NCI-H2107 (cell line): ENCODE measurements around the gene CALM1.

Experiments
- DNase-seq: peaks from one replicate; lab custom pipeline; 2025; lab: John Stamatoyannopoulos, UW

The CALM1 gene

DNA sequence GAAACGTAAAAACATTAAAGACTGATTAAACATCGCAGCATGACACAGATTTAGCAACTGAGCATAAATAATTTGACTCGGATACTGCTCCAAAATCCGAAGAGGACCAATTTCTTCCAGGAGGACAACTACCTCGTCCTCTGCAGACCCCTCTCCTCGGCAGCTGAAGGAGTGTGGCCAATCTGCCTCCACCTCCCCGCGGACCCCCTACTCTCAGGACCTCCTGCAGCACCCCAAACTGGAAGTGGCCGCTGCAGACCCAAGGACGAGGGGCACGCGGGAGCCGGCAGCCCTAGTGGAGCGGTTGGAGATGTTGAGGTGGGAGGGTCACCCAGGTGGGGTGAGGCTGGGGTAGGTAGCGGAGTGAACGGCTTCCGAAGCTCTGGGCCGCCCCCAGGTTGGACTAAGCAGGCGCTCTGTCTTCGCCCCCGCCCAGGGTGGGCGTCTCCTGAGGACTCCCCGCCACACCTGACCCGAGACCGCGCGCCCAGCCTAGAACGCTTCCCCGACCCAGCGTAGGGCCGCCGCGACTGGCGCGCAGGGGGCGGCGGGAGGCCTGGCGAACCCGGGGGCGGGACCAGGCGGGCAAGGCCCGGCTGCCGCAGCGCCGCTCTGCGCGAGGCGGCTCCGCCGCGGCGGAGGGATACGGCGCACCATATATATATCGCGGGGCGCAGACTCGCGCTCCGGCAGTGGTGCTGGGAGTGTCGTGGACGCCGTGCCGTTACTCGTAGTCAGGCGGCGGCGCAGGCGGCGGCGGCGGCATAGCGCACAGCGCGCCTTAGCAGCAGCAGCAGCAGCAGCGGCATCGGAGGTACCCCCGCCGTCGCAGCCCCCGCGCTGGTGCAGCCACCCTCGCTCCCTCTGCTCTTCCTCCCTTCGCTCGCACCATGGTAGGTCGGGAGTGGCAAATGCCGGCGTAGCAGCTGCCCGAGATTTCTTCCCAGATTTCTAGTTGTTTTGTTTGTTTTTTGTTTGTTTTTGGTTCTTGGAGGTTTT lies at the start of gene CALM1:
Gene CALM1, plus strand, starts transcription at position 689 of the 999 bp plus-strand sequence. Its CDS starts 202 bp downstream, at position 891.
- peak; percentile 95 for DNase-seq

DNA sequence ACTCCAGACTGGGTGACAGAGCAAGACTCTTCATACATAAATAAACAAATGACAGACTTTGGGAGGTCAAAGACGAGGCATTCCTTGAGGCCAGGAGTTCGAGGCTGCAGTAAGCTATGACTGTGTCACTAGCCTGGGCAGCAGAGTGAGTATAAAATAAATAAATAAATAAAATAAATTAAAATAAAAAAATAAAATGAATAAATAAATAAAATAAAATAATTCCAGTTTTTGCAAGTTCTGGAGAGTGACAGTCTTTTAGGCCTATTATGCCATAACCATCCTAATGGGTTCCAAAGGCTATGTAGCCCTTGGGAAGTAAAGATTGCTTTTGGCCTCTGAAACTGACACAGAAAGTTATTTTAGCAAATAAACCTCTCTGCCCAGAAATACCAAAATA lies 48.6 kb upstream of the CALM1 start:
- DNase-seq: no peak

DNA sequence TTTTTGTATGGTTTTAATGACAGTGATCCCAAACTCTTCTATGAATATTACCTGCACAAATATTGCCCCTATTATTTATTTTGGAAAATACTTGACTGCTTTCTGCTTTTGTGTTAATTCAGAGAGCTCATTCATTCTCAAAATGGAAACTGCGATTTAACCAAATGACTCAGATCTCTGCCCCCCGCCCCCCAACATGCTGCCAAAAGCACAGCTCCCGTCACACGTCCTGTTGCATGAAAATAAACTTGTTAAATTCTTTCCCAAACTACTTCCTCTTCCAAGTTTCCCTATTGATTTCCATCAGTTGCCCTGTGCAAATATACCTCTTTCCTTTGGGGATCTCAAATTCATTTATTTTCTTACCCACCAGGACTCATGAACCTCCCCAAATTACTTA lies 47.1 kb upstream of the CALM1 start:
- no peak for DNase-seq

- no peak for DNase-seq
These were observed 42.1 kb upstream of the CALM1 start for GRCh38 chr14:90354551-90355298.

GRCh38 chr14:90355540-90356518 lies 41.0 kb upstream of the CALM1 start:
- no peak for DNase-seq

- DNase-seq: no peak
These were observed 39.9 kb upstream of the CALM1 start for GRCh38 chr14:90356925-90357324.

DNA sequence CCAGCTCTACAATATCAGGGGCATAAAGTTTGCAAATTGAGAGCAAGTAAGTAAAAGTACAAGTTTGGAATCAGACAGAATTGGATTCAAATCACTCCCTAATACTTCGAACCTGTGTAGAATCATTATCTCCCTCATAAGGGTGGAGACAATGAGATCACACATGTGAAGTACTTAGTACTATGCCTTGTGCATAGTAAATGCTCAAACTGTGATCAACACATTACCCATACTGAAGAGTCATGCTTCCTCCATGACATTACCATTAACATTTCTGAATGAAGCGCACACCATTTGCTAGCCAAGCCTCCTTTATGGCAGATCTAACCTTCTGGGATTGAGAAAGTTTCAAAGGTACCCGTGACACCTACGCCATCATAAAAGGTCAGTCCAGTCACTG lies 38.5 kb upstream of the CALM1 start:
- no peak for DNase-seq

DNA sequence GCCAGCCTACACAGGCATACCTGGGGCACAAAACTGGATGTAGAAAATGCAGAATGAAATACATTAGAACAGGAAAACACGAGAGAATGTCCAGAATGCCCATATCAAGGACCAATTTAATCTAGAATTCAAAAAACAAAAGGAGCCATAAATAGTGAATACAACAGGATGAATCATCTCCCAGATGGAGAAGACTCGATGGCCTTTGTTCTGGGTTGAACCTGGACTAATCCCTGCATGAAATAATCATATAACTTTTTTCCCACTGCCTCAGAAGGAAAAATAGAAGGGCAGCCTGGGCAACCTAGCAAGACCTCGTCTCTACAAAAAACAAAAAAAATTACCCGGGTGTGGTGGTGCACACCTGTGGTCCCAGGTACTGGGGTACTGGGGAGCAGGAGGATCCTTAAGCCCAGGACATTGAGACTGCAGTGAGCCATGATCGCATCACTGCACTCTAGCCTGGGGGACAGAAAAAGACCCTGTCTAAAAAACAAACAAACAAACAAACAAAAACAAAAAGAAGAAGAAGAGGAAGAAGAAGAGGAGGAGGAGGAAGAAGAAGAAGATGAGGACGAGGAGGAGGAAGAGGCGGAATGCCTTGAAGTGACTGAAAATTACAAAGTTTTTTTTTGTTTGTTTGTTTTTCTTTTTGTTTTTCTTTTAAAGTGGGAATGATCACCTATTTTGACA lies 34.8 kb upstream of the CALM1 start:
- no peak for DNase-seq

DNA sequence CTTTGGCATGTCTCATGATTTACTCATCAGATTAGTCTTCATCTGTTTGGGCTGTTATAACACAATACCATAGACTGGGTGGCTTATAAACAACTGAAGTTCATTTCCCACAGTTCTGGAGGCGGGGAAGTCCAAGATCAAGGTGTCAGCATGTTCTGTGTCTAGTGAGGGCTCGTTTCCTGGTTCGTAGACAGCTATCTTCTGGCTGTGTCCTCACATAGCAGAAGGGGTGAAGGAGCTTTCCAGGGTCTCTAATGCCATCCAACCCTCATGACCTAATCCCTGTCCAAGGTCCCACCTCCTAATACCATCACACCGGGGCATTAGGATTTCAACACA lies 34.3 kb upstream of the CALM1 start:
- no peak for DNase-seq

GRCh38 chr14:90368946-90369721 lies 27.7 kb upstream of the CALM1 start:
- DNase-seq: no peak

DNA sequence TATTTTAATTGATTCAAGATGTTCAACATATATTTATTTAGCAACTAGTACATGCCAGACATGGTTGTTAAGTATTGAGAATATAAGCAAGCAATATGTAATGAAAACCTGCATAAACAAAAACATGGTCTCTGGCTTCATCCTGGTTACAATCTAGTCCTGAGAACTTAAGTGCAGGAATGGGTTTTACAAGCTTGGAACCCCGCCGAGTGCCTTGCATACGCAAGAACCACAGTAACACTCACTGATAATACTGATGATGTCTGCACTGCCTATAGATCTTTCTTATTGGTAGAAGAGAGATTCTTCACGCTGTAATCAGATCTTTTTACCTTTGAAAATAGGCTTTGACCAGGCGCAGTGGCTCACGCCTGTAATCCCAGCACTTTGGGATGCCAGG lies 22.9 kb upstream of the CALM1 start:
- DNase-seq: no peak

GRCh38 chr14:90374813-90375212 lies 22.0 kb upstream of the CALM1 start:
- DNase-seq: no peak

GRCh38 chr14:90375934-90376333 lies 20.9 kb upstream of the CALM1 start:
- no peak for DNase-seq

DNA sequence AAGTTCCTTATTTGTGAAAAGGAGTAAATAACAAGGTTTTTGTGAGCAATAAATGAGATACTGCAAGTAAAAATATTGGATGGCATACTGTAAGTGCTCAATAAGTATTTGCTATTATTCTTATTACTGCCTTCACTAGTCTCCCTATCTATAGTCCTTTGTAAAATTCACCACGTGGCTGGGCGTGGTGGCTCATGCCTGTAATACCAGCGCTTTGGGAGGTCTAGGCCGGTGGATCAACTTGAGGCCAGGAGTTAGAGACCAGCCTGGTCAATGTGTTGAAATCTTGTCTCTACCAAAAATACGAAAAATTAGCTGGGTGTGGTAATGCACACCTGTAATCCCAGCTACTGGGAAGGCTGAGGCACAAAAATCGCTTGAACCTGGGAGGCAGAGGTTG lies 18.6 kb upstream of the CALM1 start:
- no peak for DNase-seq

- DNase-seq: no peak
These were observed 17.7 kb upstream of the CALM1 start for GRCh38 chr14:90379106-90379505.

GRCh38 chr14:90381011-90381786 lies 15.6 kb upstream of the CALM1 start:
- peak; percentile 61 for DNase-seq

- DNase-seq: peak; percentile 42
These were observed 14.8 kb upstream of the CALM1 start for GRCh38 chr14:90381999-90382451.

- peak; percentile 61 for DNase-seq
These were observed 14.2 kb upstream of the CALM1 start for GRCh38 chr14:90382491-90383125.

DNA sequence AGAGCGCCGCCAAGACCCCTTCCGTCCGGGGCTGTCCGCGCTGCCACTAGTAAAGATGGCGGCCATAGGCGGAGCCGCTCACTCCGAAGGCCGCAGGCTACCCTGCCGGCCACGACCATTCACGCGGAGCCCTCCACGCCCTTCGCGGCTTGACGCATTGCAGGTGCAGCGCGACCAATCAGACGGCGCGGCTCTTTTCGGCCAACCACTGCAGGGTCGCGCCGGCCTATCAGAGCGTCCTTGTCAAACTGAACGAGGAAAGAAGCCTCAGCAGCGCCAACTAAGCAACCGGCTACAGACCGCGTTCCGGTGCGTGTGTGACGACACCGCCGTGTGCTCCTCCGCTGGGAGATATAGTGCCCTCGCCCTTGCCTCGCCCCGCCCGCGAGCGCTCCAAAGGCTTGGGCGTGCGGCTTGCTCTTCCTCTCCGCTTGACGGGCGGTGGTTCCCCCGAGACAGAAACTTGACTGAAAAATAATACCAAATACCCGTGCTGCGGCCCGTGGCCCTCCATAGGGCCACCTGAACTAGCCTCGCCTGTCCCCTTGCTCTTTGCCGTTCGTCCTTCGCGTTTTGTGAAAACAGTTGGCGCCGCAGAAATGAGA lies 13.6 kb upstream of the CALM1 start:
- peak; percentile 99 for DNase-seq
